Putamen (tissue), 1 donor: ENCODE results near the gene SLITRK2.

ENCODE experiments used
- DNase-seq: peaks from one replicate; pipeline ENCODE4 v3.0.0-alpha.2; 2016; ENCODE audit warnings: low spot score

SLITRK2 gene

GRCh38 chrX:145853181-145853580 lies 35.6 kb downstream of the SLITRK2 start:
- DNase-seq: no peak

GRCh38 chrX:145856181-145856580 lies 38.6 kb downstream of the SLITRK2 start:
- no peak for DNase-seq

GRCh38 chrX:145861818-145862217 lies 44.2 kb downstream of the SLITRK2 start:
- DNase-seq: no peak

GRCh38 chrX:145865082-145865481 lies 47.5 kb downstream of the SLITRK2 start:
- no peak for DNase-seq
